ENCODE results near the gene C3orf20.

C3orf20 gene

GRCh38 chr3:14812196-14812790 is 137.4 kb downstream of the C3orf20 start:
- peaks cover 0 to 34% of the 10 kb centered on the region in 2 donors for H3K27me3 ChIP-seq

GRCh38 chr3:14814411-14814871 is 139.5 kb downstream of the C3orf20 start:
- intact Hi-C loops (cut with DNase I; ENCODE audit: low total_unique reads), result no loop called here
- Histone ChIP-seq H3K9me3 (no peaks in the 10 kb centered on the region), H3K4me3 (no peak overlapping the region), H3K36me3 (peaks cover 0 to 6% (median 5%) of the 10 kb centered on the region in 3 donors), H3K27me3 (peaks cover 0 to 22% of the 10 kb centered on the region in 2 donors), H3K4me1 (peaks cover 0 to 16% (median 5%) of the 10 kb centered on the region in 4 donors), H3K27ac (no peak overlapping the region)
- TF ChIP-seq CTCF (IDR thresholded peaks at IDR 0.05), result no peak
- DNase-seq, result no peak

More at GRCh38 chr3:14812196-14812790, 137.4 kb downstream of the C3orf20 start:
- DNase-seq, result no peak
- TF ChIP-seq CTCF (IDR thresholded peaks at IDR 0.05), result no peak
- Histone ChIP-seq H3K9me3 (no peaks in the 10 kb centered on the region), H3K27ac (peak overlapping the region in 1 of 2 donors; percentile 6), H3K36me3 (no peaks in the 10 kb centered on the region), H3K4me1 (peaks cover 0 to 16% (median 5%) of the 10 kb centered on the region in 4 donors), H3K4me3 (peak overlapping the region; percentile 51 to 64)
- intact Hi-C loops (cut with DNase I; ENCODE audit: low total_unique reads), result no loop called here

- Histone ChIP-seq H3K9me3 (no peaks in the 10 kb centered on the region), H3K4me1 (peaks cover 0 to 2% (median under 1%) of the 10 kb centered on the region in 4 donors), H3K4me3 (no peak overlapping the region), H3K27ac (no peak overlapping the region), H3K36me3 (peaks cover 0 to 24% (median 14%) of the 10 kb centered on the region in 3 donors), H3K27me3 (peaks cover 0 to 7% of the 10 kb centered on the region in 2 donors)
- no peak for TF ChIP-seq CTCF (IDR thresholded peaks at IDR 0.05)
- intact Hi-C loops (cut with DNase I; ENCODE audit: low total_unique reads), result no loop called here
- DNase-seq, result no peak
These were observed 141.4 kb downstream of the C3orf20 start for GRCh38 chr3:14816359-14816758.

GRCh38 chr3:14818804-14819500 is 144.0 kb downstream of the C3orf20 start, which contains the start of gene FGD5:
FGD5 (plus strand) TSS chr3:14818962; CDS start chr3:14819072, 110 bp downstream.
- TF ChIP-seq CTCF (IDR thresholded peaks at IDR 0.05), result no peak
- Histone ChIP-seq H3K36me3 (peaks cover 0 to 24% (median 14%) of the 10 kb centered on the region in 3 donors), H3K27me3 (no peaks in the 10 kb centered on the region)

GRCh38 chr3:14819671-14820070 is 144.7 kb downstream of the C3orf20 start:
- H3K4me3 ChIP-seq, result no peak overlapping the region
- intact Hi-C loops (cut with DNase I; ENCODE audit: low total_unique reads), result no loop called here
- no peak for TF ChIP-seq CTCF (IDR thresholded peaks at IDR 0.05)
- H3K4me1 ChIP-seq, result no peaks in the 10 kb centered on the region
- H3K36me3 ChIP-seq, result peaks cover 0 to 24% (median 14%) of the 10 kb centered on the region in 3 donors
- H3K27ac ChIP-seq, result no peak overlapping the region
- no peaks in the 10 kb centered on the region for H3K9me3 ChIP-seq
- H3K27me3 ChIP-seq, result no peaks in the 10 kb centered on the region
- DNase-seq, result no peak

More at GRCh38 chr3:14818804-14819500, 144.0 kb downstream of the C3orf20 start, which contains the start of gene FGD5:
- intact Hi-C loops (cut with DNase I; ENCODE audit: low total_unique reads), result no loop called here
- H3K4me1 ChIP-seq, result no peaks in the 10 kb centered on the region
- no peak within 1 kb of the TSS for H3K27ac ChIP-seq
- no peak within 1 kb of the TSS for H3K4me3 ChIP-seq
- H3K9me3 ChIP-seq, result no peaks in the 10 kb centered on the region
- no peak for DNase-seq

Data from tibial artery (tissue), 4 donors.